DMS79 treated with DMSO at 0.1 percent for 48 hours (cell line): Measurements from ENCODE around the gene CUL3.
A peak's percentile ranks its signal among the peaks of the same experiment; 100 is the strongest.
"Not testable (repeated sequence)": the region's sequence is repeated elsewhere in the genome, so short reads cannot be mapped to it uniquely, and the experiment has no call there.

Source experiments
- DNase-seq: peaks from one replicate; lab custom pipeline; 2025; lab: John Stamatoyannopoulos, UW

CUL3 gene

DNA sequence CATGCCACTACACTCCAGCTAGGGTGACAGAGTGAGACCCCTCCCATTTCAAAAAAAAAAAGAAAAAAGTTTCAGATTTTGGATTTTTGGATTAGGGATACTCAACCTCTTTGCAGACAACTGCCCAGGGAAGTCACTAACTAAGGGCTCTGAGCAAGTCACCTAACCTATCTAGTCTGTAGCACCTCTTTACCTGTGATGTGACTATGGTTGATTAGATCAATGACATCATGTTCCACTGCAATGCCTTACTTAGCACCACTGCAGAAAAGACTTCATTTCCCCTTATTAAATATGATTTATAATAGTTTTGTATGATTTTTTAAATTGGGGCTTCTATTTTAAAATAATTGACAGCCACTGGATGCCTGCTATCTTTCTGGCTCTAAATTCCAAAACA, 41.2 kb downstream of the CUL3 start:
- no peak for DNase-seq

- no peak for DNase-seq
Observed at GRCh38 chr2:224538561-224539138, 46.5 kb downstream of the CUL3 start.

DNA sequence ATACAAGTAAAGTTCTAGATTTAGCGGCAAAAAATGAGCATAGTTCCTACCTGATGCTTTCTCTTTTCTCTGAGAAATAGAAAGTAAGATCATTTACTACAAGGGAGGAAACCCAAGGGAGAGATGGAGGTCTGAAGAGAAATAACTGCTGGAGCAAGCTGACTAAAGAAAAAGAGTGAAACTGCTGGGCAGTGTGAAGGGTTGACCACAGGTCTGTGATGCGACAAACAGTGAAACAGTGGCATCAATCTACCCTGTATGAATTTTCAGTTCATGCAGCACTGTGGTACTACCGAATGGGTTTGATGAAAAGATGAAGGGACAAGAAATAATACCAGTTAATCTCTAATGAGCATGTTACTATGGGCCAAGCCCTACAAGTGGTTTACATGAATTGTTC, 52.2 kb downstream of the CUL3 start:
- no peak for DNase-seq

DNA sequence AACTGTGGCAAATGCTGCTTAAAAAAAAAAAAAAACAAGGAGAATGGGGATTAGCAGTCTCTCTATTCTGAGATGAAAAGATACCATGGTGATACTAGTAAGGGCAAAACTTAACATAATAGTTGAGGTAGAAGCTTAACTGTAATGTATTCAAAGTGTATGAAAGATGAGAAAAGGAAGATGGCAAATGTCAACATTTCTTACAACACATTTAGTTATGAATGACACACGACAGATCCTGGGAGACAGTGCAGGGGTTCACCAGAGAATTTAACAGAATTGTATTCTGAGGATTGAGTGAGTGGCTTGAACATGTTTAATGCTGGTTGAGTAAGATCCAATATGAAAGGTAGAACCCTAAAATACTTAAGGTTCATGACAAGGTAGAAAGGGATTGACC, 52.7 kb downstream of the CUL3 start:
- DNase-seq: no peak

- DNase-seq: no peak
Observed at GRCh38 chr2:224528171-224528570, 57.0 kb downstream of the CUL3 start.

- no peak for DNase-seq
Observed at GRCh38 chr2:224525774-224526173, 59.4 kb downstream of the CUL3 start.

- DNase-seq: no peak
Observed at GRCh38 chr2:224524657-224525056, 60.5 kb downstream of the CUL3 start.

- no peak for DNase-seq
Observed at GRCh38 chr2:224523626-224524577, 61.3 kb downstream of the CUL3 start.

- not testable (repeated sequence) for DNase-seq
Observed at GRCh38 chr2:224522483-224522882, 62.7 kb downstream of the CUL3 start.

GRCh38 chr2:224520064-224520463, 65.1 kb downstream of the CUL3 start:
- no peak for DNase-seq

- no peak for DNase-seq
Observed at GRCh38 chr2:224518806-224519580, 66.2 kb downstream of the CUL3 start.

GRCh38 chr2:224517963-224518362, 67.2 kb downstream of the CUL3 start:
- no peak for DNase-seq

DNA sequence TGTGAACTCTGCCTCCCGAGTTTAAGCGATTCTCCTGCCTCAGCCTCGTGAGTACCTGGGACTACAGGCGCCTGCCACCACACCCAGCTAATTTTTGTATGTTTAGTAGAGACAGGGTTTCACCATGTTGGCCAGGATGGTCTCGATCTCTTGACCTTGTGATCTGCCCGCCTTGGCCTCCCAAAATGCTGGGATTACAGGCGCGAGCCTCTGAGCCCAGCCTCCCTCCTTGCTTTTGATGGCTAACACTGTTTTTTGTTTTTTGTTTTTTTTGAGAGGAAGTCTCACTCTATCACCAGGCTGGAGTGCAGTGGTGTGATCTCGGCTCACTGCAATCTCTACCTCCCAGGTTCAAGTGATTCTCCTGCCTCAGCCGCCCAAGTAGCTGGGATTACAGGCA, 68.8 kb downstream of the CUL3 start:
- DNase-seq: not testable (repeated sequence)

DNA sequence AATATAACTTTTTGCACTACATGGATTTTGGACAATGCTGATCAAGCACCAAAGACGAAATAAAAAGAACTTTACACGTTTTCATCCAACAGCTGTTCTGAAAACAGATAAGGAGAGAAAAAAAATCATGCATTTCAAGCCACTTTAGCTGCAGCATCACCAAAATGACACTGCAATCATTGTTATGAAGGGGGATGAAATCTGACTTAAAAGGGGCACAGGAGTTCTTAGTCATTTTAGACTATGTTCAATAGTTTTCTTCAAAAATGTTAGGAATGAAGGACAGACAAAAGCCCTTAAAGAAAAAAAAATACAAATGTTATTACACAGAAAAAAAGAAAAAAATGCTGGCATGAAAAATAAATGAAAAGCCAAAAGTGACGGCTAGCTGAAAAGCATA, 71.2 kb downstream of the CUL3 start:
- no peak for DNase-seq

DNA sequence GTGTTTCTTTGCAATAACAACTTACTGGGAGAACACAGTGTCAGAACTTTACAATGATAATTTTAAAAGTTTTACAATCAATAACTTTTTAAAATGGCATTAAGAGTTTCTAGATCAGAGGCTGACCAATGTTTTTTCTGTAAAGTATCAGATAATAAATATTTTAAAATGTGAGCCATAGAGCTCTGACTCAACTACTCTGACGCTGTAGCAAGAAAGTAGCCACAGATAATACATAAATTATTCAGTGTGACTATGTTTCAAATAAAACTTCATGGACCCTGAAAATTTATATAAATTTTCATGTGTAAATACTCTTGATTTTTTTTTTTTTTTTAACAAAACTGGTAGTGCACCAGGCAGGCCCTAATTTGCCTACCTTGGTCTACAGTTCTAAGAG, 77.4 kb downstream of the CUL3 start:
- no peak for DNase-seq

GRCh38 chr2:224506494-224506893, 78.7 kb downstream of the CUL3 start:
- no peak for DNase-seq

- DNase-seq: no peak
Observed at GRCh38 chr2:224498991-224499390, 86.2 kb downstream of the CUL3 start.

DNA sequence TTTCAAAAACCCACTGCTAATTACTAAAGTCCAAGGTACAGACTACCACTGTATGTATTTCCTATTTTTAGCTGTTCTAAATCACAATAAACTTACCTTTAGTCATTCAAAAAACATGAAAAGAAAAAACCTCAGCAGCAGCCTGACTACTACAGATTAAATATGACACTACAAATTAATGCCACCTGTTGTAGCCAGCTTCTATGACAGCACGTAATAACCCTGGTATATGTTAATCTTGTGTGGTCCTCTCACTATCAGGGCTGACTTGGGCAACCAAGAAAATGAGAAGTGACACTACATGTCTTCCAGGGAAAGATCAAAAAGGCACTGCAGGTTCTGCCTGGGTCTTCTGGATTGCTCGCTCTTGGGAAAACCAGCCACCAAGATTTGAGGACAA, 92.6 kb downstream of the CUL3 start:
- no peak for DNase-seq

- not testable (repeated sequence) for DNase-seq
Observed at GRCh38 chr2:224487940-224488339, 97.2 kb downstream of the CUL3 start.

DNA sequence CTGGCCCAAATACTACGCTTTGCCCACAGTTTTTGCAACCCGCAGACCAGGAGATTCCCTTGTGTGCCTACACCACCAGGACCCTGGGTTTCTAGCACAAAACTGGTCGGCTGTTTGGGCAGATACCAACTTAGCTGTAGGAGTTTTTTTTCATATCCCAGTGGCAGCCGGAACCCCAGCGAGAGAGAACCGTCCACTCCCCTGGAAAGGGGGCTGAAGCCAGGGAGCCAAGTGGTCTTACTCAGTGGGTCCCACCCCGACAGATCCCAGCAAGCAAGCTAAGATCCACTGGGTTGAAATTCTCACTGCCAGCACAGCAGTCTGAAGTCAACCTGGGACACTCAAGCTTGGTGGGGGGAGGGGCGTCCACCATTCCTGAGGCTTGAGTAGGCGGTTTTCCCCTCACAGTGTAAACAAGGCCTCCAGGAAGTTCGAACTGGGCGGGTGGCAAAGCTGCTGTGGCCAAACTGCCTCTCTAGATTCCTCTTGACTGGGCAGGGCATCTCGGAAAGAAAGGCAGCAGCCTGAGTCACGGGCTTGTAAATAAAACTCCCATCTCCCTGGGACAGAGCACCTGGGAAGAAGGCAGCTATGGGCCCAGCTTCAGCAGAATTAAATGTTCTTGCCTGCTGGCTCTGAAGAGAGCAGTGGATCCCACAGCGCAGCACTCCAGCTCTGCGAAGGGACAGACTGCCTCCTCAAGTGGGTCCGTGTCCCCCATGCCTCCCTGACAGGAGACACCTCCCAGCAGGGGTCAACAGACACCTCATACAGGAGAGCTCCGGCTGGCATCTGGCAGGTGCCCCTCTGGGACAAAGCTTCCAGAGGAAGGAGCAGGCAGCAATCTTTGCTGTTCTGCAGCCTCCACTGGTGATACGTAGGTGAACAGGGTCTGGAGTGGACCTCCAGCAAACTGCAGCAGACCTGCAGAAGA, 99.8 kb downstream of the CUL3 start:
- peak; percentile 22 for DNase-seq

- no peak for DNase-seq
Observed at GRCh38 chr2:224479826-224480225, 105.3 kb downstream of the CUL3 start.

DNA sequence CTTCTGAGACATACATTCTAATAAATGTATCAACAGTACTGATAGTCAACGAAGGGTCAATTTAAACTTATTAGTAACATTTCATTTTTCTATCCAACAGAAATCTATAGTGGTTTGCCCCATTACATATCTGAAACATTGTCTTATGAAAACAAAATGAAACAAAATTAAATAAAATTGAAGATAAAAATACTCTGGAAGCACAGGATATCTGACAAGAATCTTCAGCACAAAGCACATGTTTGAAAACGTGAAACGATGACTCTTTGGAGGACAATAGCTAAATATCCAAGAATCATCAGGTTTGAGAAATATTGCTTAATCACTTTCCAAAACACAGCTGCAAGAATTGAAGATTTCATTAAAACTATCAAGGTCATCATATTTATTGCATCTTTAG, 112.3 kb downstream of the CUL3 start:
- no peak for DNase-seq
